ELF-1 (cell line): ENCODE measurements around the gene NT5DC4.

Experiments
- DNase-seq: peaks from one replicate; pipeline ENCODE4 v3.0.0-alpha.2; 2016; ENCODE audit warnings: low read depth, low spot score

The NT5DC4 gene

DNA sequence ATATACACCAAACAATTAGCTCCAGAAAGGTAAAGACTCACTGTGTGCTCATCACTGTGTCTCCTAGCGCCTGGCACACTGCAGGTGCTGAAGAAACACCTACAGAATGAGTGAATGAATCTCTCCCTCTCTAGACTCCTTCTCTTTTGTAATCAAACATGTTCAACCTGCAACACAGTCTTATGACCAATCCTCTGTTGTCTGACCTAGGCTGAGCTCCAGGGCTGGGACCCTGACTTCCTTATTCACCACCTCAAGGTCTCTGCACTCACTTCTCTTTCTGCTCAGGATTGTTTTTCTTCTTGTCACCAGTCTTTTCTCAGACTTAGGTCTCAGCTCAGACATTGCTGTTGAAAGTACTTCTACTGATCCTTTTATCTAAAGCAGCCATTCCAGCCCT lies 33.7 kb downstream of the NT5DC4 start:
- DNase-seq, result no peak

DNA sequence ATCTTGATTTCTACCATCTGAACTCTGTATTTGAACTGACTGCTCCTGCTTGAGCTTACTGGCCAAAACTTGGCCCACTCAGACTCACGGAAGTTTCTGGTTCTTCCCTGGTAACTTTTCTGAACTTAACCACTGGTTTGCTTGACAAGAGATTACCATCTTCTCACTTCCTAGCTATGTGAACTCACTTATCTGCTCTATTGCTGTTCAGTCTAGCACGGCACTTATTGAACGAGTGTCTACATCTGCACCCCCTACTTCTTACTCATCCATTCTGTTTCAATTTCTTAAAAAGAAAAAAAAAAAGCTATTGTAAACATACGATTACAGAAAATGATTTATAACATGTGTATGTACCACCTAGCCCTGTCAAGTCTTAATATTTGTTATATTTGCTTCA lies 34.6 kb downstream of the NT5DC4 start:
- no peak for DNase-seq

DNA sequence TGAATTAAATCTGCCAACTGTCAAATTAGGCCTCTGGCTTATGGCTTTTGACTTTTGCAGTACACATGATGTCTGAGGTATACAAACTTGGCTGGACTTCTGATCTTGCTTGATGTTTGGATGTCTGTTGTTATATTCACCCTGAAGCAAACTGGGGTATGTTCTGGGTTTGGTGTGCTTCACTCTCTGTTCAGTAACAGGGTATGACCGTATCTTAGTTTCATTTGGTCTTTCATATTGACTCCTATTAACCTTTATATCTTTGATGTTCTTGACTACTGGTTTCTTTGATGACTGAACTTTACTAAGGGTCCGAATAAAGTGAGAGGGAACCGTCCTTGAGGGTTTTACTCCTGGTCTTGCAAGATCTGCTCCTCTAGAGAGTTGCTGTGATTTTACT lies 35.4 kb downstream of the NT5DC4 start:
- DNase-seq, result no peak

DNA sequence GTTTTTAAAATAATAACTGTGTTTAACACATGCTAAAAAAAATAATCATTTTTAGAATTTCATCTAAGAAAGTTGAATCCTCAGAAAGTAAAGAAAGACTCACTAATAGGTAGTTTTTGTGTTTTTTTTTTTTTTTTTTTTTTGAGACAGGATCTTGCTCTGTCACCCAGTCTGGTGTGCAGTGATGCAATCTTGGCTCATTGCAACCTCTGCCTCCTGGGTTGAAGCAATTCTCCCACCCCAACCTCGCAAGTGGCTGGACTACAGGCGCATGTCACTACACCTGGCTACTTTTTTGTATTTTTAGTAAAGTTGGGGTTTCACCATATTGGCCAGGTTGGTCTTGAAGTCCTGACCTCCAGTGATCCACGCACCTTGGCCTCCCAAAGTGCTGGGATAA lies 36.4 kb downstream of the NT5DC4 start:
- no peak for DNase-seq

DNA sequence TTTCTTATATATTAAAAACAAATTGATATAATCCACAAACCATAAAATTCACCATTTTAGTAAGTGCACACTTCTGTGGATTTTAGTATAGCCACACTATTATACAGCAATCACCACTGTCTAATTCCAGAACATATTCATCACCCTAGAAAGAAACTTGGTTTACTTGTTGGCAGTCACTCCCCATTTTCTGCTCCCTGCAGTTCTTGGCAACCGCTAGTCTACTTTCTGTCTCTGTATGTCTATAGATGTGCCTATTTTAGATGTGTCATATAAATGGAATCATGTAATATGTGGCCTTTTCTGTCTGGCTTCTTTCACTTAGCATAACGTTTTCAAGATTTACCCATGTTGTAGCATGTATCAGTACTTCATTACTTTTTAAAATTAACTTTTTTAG lies 37.9 kb downstream of the NT5DC4 start:
- DNase-seq, result no peak

DNA sequence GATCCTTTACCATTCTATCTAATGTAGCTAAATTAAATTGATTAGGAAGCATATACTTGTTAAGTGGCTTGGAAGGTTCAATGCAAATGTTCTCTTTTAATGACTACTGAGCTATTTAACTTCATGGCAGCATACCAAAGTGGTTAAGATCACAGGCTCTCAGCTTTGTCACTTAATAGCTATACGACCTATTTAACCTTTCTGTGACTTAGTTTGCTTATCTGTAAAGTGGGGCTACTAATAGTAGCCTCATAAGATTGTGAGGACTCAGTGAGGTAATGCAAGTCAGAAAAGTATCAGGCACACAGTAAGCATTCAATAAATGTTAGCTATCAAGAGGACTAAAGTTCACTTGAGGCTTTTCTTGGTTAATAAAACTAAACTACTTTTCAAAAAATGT lies 39.3 kb downstream of the NT5DC4 start:
- no peak for DNase-seq

DNA sequence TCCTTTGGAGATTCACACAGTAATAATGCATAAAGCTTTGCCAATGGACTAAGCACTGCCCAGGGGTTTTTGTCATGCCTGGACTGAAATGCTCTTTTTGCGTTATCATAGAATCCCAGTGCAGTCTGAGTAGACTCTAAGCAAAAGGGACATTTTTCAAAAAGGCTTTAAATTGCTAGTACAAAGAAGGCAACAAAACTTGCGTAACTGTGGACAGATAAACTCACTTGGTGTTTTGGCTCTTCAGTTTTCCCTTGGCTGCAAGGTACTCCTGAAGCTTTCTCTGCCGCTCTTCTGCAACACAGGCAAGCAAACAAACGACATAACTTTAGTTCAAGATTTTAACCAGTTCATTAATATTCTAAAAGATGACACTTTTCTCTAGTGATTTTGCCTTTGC lies 41.5 kb downstream of the NT5DC4 start:
- no peak for DNase-seq

DNA sequence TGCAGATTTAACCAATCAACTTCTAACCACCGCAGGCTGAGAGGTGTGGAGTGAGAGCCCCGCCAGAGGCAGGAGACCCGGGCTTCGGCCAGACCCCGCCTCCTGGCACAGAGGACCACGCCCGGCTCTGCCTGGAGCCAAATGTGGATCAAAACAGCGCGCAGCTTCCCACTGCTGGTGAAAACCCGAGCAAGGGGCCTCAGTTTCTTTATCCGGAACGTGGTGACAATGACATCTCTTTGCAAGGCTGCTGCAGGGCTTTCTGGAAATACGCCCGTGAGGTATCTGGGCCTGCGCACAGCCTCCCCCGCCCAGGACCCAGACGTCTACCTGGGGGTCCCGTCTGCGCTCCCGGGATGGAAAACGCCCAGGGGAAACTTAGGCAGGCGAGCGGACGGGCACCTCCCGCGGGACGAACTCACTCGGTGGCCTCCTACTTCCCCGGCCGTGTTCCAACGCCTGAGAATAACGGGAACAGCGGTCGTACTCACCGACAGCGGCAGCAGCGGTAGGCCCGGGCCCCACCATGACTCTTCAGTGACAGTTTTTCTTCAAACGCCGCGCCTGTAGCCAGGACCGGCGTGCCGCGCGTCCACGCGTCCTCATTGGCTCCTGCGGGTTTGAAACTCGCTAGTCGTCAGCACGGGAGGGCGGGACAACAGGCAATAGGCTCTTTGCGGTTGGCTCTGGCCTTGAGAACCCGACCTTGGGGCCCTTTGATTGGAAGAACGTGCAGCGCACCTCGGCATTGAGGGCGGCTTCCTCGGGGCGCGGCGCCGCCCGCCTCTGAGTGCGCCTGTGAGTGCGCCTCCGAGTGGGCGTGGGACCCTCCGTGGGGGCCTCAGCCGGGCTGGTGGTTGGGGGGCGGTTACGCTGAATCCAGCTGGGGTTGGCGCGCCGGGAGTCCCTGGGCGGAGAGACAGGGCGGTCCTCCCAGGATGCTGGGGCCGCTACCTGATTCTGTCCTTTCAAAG lies 43.5 kb downstream of the NT5DC4 start, which contains the start of gene CKAP2L:
Gene CKAP2L (minus strand): TSS at position 539 of the 974 bp plus-strand sequence. CDS start 11 bp downstream, at position 528.
- peak; percentile 97 for DNase-seq

DNA sequence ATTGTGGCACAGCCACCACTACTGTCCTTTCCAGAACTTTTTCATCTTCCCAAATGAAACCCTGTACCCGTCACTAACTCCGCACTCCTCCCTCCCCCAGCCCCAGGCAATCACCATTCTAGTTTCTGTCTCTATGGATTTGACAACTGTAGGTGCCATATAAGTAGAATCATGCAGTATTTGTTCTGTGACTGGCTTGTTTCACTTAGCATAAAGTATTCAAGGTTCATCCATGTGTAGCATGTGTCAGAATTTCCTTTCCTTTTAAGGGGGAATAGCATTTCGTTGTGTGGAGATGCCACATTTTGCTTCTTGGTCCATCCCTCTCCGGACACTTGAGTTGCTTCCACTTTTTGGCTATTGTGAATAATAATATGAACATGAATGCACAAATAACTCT lies 44.4 kb downstream of the NT5DC4 start:
- DNase-seq, result no peak

DNA sequence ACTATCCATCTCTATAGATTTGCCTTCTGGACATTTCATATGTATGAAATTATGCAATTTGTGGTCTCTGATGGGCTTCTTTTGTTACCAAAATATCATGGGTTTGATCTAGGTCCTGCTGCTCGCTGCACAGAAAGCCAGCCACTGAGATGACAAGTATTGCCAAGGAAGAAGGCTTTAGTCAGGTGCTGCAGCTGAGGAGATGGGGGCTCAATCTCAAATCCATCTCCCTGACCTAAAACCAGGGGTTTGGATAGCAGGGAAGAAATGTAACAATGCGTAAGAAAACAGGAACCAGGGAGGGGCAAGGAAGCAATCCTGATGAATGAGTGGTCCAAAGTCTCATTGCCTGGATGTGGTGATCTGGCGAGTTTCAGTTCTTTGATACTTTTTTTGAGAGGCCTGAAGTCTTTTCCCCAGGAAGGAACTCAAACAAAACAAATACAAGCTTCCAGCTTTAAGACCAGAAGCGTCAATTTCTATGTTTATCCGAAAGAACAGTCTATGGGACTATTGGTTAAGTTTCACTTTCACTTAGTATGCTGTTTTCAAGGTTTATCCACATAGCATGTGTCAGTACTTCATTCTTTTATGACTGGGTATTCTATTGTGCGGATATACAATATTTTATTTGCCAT lies 47.0 kb downstream of the NT5DC4 start:
- no peak for DNase-seq

DNA sequence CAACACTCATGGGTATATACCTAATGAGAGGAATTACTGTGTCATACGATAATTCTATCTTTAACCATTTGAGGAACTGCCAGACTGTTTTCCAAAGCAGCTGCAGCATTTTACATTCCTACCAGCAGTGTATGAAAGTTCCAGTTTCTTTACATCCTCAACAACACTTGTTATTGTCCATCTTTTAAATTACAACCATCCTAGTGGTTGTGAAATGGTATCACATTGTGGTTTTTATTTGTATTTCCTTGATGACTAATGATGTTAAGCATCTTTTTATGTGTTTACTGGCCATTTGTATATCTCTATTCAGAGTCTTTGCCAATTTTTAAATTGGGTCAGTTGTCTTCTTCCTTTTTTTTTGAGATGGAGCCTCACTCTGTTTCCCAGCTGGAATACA lies 47.6 kb downstream of the NT5DC4 start:
- DNase-seq, result no peak

DNA sequence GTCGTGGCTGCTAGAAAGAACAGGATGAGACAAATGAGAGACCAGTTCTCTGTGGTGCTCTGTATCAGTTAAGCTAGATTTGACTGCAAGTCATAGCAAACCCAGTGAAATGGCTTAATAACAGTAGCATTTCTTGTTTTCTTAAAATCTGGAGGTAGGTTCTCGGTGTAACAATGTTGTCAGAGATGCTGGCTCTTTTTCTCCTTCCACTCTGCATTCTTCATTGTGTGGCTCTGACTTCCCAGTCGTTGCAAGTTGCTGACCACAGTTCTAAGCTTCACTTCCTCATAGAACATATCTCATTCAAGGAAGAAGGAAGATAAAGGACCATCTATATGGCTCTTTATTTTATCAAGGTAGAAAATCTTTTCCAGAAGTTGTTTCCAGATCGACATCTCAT lies 51.5 kb downstream of the NT5DC4 start:
- no peak for DNase-seq

DNA sequence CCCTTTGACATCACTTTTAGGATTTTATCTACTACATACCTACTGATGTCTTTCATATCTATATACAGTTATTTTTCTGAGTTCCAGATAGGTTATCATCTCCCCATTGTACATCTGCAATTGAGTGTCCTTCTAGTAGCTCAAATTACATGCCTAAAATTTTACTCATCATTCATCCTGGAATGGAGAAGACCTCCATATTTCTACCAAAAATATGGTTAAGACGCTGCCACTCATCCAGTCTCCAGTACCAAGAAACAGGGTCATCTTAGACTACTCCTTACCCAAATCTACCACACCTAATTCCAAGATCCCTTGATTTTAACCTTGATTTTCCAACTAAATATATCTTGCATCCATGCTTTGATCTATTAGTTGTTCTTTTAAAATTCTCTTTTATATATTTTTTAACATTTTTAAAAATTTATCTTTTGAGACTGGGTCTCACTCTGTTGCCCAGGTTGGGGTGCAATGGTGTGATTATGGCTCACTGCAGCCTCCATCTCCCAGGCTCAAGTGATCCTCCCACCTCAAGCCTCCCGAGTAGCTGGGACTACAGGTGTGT lies 52.2 kb downstream of the NT5DC4 start:
- DNase-seq, result no peak

DNA sequence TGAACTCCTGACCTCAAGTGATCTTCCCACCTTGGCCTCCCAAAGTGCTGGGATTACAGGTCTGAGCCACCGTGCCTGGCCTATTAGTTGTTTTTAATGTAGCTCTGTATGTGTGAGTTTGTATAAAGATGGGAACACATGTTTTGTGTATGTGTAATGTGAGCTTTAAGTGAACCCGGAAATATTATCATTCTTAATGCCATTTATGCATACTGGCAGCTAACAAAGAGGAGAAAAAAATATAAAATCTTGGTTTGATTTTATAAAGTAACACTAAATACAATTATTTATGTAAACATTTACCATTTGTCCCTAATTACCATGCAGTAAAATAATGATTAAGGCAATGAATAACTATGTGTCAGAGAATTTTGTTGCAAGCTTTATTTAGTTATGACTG lies 52.7 kb downstream of the NT5DC4 start:
- DNase-seq, result no peak

DNA sequence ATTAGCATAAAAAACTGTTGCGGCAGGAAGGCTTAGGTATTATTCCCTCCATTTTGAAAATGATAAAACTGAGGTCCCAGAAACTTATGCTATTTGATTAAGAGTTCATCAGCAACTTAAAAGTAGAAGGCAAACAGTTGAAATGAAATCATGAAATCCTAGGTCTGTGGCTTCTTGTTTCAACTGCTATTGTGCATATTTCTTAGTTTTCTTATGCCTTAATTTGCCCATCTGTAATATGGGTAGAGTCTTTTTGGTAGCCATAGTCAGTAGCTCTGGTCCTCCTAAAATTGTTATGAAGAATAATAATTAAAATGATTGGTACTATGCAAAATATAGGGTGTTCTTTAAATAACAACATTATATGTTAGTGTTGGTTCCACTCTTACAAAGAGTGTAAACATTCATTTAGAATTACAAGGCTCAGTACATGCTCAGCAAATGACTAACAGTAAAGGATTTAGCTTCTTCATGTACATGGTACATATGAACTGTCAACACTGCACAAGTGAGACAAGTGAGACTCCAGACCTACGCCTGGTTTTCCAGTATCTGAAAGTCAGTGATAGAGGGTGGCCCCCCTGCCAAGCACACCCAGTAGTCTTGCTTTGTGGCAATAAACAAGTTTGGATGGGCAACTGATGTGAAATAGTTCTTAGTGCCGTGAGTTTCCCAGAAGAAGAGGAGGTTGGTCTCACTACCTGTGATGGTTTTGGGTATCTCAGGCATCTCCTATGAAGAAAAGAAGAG lies 53.9 kb downstream of the NT5DC4 start:
- no peak for DNase-seq

DNA sequence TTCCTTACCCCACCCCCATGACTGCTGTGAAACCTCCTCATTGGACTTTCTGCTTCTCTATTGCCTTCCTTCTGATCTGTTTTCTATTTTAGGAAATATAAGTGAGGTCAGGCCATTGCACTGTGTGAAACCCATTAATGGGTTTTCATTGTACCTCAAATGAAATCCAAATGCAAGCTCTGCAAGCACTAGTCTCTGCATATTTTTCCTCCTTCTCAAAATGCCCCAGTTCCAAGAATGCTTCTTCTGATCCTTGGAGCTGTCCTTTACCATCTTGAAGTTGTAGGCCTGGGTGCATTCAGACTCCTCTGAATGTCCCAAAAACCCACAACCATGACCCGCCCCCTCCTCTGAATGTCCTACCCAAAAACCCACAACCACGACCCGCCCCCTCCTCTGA lies 55.3 kb downstream of the NT5DC4 start:
- DNase-seq, result no peak

DNA sequence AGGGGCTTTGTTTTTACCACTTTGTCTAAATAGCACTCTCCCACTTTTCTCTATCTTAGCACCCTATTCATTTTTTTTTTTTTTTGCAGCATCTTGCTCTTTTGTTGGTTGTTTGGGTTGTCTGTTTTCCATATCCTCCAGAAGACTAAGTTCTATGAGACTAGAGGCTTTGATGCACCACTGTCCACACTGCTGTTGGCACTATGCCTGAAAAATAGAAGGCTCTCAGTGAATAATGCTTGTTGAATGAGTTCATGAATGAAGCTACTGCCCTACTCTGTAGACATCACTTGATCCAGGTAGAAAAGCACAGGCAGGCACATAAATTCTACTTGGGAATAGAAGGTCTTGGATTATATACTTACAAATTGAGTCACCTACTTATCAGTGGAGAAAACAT lies 56.2 kb downstream of the NT5DC4 start:
- DNase-seq, result no peak

DNA sequence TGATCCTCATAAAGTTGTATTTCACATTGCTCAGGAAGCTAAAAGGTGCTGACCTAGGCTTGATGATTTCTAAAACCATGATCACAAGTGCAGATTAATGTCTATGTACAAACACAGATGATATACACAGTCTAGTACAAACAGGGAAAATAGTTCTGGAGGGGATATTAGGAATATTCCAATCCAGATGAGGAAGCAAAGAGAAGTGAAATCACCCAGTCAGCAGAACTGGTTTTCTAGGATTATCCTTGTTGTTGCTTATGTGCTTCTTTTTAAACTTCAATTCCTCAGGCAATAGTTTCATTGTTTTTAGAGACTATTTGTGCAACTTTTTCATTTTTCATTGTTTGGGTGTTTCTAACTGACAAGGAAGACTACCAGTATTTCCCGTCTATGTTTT lies 58.8 kb downstream of the NT5DC4 start:
- no peak for DNase-seq

DNA sequence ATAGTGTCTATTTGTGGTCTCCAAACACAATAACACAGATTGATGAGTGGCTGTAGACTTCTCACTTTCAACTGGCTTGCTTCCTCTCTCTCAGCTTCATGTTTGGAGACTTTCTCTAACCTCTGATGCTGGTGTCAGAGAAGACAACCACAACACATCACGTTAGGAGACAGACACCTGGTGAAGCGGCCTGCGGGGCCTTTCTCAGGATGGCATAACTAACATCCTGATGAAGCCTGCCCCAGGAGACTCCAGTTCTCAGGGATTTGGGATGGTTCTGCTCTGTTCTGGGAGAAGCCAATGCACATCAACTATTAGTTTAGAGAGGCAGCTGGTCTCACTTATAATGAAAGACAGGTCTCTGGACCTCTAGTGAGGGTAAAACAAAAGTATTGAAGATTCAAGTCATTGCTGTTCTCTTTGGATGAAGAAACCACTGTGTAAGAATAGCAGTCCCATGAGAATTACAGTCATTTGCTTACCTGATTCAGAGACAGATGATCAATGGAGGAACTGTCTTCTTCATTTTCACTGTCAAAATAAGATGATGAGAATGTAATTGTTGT lies 61.5 kb downstream of the NT5DC4 start:
- no peak for DNase-seq

DNA sequence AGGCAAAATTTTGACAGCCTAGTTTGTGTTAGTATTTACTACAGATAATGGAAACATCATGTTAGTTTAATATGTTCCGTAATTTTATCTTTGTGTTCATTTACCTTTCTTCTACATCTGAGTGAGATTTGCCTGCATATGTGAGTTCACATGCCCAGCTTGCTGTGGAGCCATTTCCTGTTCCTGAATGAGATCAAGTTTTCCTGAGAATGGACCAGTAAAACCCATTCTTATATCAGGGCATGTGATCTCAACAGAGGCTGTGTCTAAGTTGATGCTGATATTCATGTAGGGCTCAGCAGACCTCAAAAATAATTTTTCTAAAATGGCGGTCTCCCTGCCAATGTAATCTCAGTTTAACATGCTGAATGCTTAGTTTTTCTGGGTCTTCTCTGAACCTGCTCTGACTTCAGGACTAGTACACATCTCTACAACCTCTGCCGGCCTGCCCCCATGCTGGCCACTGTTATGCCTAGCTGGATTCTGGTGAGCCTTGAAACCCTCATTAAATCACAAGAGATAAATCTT lies 62.4 kb downstream of the NT5DC4 start:
- DNase-seq, result no peak
